GM19035 (cell line): ENCODE results near the gene KCNG1.

Source experiments
- ATAC-seq: cut with Tn5 transposase; IDR thresholded peaks from one replicate; pipeline ENCODE4 v1.9.1; 2021; ENCODE audit not compliant: unreplicated experiment

The KCNG1 gene

DNA sequence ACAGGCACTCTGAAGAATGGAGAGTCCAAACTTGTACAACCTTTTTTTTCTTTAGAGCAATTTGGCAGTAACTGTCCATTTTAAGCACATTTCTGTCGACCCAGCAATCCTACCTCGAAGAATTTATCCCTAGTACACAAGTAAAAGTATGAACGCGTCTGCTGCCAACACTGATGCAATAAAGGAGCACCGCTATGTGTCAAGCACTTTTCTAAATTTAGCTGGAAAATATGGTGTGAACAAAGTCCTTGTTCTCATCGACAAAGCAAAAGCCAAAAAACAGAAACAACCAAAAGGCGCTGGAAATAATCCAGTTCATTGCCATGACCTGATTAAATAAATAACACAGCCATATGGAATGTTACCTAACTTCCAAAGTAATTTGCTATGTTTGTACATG lies 65.6 kb downstream of the KCNG1 start:
- ATAC-seq = no peak

DNA sequence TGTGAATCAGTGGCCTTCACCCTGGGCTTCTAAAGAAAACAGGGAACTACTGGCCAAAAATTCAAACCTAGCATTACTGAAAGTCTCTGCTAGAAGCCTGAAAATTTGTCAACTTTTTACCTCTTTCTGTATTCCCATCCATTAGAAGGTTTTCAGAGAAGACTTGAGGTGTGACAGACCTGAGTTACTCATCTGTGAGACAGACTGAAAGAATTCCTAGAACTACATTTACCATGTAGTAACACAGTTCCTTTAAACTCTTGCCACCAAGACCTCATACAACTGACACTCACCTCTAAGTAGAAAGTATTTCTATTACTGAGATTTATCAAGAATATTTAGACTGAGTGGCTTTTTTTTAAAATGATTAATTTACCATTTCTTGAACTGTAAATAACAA lies 69.1 kb downstream of the KCNG1 start:
- ATAC-seq = no peak
